ENCODE results near the gene MSI2.

MSI2 gene

GRCh38 chr17:57671667-57672632, 415.6 kb downstream of the MSI2 start:
- peak; percentile 73 for DNase-seq

GRCh38 chr17:57672971-57673370, 416.6 kb downstream of the MSI2 start:
- DNase-seq = no peak

DNA sequence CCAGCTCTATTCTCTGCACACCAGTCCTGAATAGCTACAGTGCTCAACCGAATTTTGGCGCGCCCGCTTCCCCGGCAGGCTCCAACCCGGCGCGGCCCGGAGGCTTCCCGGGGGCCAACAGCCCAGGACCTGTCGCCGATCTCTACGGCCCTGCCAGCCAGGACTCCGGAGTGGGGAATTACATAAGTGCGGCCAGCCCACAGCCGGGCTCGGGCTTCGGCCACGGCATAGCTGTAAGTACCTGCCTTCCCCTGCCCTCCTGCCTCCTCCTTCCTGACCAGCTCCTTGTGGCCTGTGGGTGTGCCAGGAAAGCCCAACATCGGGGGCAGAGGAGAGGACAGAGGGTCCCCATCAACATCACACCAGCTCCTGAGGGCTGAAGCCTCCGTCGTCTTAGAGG, 418.6 kb downstream of the MSI2 start:
- DNase-seq = no peak

GRCh38 chr17:57675427-57676387, 419.4 kb downstream of the MSI2 start:
- DNase-seq = no peak

- DNase-seq = no peak
Observed at GRCh38 chr17:57676543-57676942, 420.2 kb downstream of the MSI2 start.

DNA sequence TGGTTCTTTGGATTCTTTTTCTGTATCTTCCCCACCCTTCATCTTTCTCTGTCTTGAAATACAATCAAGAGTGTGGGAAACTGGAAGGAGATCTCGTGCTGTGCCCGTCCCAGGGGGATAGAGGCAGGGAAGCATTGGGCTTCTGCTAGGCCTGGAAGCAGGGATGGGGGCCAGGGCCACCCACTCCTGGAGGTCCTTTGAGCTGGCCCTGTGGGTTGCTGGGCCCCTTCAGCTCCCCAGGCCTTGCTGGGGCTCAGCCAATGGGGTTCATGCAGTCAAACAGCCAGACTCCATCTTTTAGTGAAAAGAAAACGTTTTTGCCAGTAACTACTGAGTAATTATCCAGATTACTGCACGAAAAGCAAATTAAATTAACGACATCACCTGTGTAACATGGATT, 421.0 kb downstream of the MSI2 start:
- no peak for DNase-seq

- no peak for DNase-seq
Observed at GRCh38 chr17:57677858-57678257, 421.5 kb downstream of the MSI2 start.

- DNase-seq = no peak
Observed at GRCh38 chr17:57678393-57678792, 422.1 kb downstream of the MSI2 start.

DNA sequence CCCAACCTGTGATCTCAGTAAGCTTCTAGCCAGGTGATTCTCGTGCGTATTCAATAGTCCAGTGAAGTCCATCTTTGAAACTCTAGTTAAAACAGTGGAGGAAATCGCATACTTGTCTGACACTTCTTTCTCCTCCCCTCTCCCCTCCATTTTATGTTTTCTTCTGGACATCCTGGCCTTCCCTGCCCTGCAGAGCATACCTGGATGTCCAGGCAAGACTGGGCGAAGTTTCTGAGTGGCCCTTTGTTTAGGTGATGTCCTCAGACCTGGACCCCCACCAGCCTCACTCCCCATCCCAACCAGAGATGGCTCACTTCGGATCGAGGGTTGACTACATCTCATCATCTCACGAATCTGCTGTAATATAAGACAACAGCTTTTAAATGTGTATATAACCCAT, 423.0 kb downstream of the MSI2 start:
- DNase-seq = no peak

DNA sequence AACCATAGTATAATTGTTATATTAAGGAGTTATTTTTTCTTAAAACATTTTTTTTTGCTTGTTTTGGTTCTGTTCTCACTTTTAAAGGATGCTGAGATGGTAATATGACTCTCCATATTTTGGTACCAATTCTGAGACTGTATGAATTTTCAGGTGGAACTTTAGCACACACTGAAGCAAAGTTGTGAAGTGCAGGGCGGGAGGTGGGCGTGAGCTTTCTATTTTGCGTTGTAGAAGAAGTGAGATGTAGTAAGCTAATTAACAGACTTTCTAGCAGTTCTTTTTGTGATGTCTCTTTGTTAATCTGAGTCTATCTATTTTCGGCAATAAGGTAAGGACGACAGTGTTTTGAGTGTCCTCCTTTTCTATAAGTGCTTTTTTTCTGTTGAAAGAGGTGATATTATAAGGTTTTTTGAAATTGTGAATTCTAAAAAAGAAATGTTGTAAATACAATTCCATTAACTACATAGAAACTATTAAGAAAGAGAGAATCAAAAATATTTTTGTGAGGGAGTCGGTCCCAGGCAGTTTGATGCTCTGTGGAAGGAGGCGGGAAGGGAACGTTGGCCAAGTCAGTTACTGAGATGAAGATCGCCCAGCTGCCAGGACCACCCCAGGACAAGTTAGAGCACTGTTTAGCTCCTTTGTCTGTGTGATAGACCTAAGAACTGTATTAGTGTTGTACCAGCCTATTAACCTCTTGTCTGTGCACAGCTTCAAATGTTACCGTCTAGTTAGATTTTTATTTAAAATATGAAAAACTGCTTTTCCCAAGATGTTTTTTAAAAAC, 423.8 kb downstream of the MSI2 start:
- no peak for DNase-seq

GRCh38 chr17:57682701-57683100, 426.4 kb downstream of the MSI2 start:
- DNase-seq = no peak

DNA sequence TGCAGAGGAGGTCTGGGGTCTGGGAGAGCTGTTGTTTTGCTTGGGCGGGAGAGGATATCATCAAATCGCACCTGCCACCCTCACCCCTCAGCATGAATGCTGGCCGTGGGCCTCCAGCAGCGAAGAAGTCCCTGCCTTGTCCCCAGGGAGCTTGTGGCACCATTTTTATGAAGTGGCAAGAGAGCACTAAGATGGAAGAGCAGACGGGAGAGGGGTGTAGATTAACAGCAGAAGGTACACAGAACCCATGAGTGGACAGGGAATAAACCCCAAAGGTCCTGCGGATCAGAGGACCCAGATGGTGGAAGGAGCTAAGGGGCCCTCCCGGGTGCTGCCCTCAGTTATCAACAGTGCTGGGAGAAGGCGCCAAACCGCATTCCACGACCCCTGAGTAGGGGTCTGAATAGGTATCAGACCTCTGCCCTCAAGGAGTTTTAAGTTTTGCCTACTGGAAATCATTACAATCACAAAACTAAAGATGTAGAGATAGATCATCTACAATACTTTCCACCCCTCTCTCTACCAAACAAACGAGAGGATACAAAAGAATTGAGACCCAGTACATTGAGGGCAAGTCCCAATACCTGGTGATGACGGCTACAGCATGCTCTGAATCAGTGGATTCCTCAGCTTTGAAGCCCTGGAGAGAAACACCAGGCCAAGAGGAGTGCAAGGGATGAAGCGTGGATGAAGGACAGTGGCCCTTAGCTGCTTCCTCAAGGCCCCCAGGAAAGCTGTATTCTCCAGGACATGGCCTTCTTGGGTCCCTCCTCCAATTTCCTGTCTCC, 428.6 kb downstream of the MSI2 start:
- DNase-seq = no peak

- DNase-seq = no peak
Observed at GRCh38 chr17:57685499-57686132, 429.3 kb downstream of the MSI2 start.

GRCh38 chr17:57687642-57688041, 431.3 kb downstream of the MSI2 start:
- no peak for DNase-seq

DNA sequence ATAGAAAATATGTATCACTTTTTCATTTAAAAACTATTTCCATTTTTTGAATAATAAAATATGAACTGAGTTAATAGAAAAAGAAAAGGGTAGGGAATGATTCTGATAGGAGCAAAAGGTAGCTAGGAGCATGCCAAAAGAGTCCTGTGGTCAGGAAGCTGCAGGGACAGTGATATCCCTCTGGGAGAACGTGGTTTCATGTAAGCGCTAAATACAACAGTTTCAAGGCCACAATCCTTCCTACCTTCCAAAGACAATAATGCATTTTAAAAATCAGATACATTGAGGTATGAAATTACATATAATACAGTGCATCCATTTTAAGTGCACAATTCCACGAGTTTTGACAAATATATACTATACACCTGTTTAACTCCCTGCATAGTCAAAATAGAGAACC, 432.9 kb downstream of the MSI2 start:
- DNase-seq = no peak

DNA sequence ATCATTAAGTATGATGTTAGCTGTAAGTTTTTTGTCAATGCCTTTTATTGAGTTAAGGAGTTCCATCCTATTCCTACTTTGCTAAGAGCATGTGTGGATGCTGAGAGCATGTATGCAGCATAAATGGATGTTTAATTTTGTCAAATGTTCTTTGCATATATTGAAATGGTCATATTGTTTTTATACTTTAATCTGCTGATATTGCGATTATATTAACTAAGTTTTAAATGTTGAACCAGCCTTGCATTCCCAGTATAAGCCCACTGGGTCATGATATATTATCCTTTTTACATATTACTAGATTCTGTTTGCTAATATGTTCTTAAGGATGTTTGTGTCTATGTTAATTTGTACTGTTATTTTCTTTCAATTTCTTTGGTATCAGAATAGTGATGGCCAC, 435.6 kb downstream of the MSI2 start:
- no peak for DNase-seq

DNA sequence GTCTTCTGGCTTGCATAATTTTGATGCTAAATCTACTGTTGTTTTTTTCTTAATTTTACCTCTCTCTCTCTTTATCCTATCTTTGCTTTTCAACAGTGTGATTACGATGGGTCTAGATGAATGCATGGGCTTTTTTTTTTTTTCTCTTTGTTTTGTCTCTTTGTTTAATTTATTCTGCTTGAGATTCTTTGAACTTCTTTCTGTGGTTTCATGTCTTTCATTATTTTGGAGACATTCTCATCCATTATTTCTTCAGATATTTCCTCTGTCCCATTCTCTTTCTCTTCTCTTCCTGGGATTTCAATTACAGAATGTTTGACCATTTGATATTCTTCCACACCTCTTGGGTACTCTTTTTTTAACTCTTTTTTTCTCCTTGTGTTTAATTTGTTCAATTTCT, 436.4 kb downstream of the MSI2 start:
- DNase-seq = no peak

DNA sequence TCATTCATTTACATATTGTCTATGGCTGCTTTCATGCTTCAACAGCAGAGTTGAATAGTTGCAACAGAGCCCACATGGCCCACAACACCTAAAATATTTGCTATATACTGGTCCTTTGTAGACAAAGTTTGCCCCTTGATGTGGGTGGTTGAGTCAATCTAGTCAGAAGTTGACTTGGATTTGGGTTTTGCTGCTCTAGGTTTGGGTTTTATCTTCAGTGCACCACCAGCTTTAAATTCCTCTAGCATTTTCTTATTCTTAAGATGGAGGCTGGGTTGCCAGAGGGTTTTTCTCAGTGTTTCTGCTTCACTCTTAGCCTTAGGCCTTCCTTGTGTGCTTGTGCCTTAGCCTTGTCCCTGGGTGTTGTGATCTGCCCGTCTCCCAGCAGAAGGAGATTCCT, 437.7 kb downstream of the MSI2 start:
- no peak for DNase-seq

DNA sequence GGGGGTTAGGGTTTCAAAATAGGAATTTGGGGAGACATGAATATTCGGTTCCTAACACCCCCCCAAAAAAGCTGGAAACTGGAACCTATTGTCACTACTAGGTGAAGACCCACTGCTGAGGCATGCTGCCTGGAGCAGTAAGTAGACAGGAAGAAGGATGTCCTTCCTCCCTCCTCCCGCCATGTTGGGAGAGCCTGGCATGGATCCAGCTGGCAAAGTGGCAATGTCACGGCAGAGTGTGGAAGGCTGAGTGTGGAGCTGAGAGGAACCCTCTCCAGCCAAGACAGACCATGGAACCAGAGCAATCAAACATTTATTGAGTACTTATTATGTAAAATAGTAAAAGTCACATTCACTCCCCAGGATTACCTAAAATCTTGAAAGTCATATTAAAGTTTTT, 439.7 kb downstream of the MSI2 start:
- DNase-seq = no peak

GRCh38 chr17:57697197-57697596, 440.9 kb downstream of the MSI2 start:
- DNase-seq = no peak

Measured in fibroblast of skin of scalp (primary cell).